RPMI7951 (cell line): ENCODE data around the gene PATE1. TPM values are rescaled to one million over a fixed set of nuclear protein-coding genes. Genes with fewer than 3 reads are reported as not detected.

Experiments
- DNase-seq: peaks from one replicate; pipeline ENCODE4 v3.0.0-alpha.2; 2012; ENCODE audit warnings: low read depth
- total RNA-seq: library from RNA; depleted of rRNA; stranded (reverse); fragments of >200 nt; shearing (Covaris generic); gene quantifications from 2 replicates; pipeline ENCODE4 v1.2.3, GENCODE V29; 2014; rRNA removed

Gene PATE1
- total RNA-seq, 1 experiment from 2014 or later: not detected

GRCh38 chr11:125790825-125791224 is 44.7 kb downstream of the PATE1 start:
- no peak for DNase-seq

DNA sequence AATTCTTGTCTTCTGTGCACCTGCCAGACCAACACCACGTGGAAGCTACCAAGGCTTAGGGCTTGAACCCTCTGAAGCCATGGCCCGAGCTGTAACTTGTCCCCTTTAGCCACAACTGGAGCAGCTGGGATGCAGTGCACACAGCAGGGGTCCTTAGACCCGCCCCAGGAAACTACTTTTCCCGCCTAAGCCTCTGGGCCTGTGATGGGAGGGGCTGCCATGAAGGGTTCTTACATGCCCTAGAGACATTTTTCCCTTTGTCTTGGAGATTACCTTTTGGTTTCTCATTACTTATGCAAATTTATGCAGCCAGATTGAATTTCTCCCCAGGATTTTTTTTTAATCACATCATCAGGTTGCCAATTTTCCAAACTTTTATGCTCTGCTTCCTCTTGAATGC is 51.6 kb downstream of the PATE1 start:
- no peak for DNase-seq

Other genes starting within 250 kb of the PATE1 start
- gene EI24, start 176.8 kb upstream of the PATE1 start, total RNA-seq: 112 and 113 TPM in 2 replicates
- gene STT3A, start 153.4 kb upstream of the PATE1 start, total RNA-seq: 192 and 276 TPM in 2 replicates
- 70.8 and 82.9 TPM in 2 replicates for gene CHEK1, start 121.1 kb upstream of the PATE1 start, total RNA-seq
- 0.59 TPM in 1 of 2 replicates, not detected in the other for gene ACRV1, start 65.4 kb upstream of the PATE1 start, total RNA-seq
- gene PATE2, start 32.5 kb downstream of the PATE1 start, total RNA-seq: 0.24 TPM in 1 of 2 replicates, not detected in the other
- not detected in 2 replicates for gene PATE3, start 41.8 kb downstream of the PATE1 start, total RNA-seq
- not detected in 2 replicates for gene PATE4, start 87.0 kb downstream of the PATE1 start, total RNA-seq
- 30.2 and 36.4 TPM in 2 replicates for gene HYLS1, start 141.4 kb downstream of the PATE1 start, total RNA-seq
- gene PUS3, start 156.9 kb downstream of the PATE1 start, total RNA-seq: 11.5 and 12.1 TPM in 2 replicates
- gene DDX25, start 158.2 kb downstream of the PATE1 start, total RNA-seq: 0.10 and 0.36 TPM in 2 replicates
- gene VSIG10L2, start 199.8 kb downstream of the PATE1 start, total RNA-seq: 0.10 TPM in 1 of 2 replicates, not detected in the other